Parathyroid adenoma (tissue), 2 donors: ENCODE measurements around the gene SLC22A23.

Experiments used
- H2AFZ ChIP-seq: fragments of 300-600 bp; sonication (generic); one replicate; pipeline ENCODE4 v1.7.0; 2017; ENCODE audit warnings: antibody characterized with exemption, mild to moderate bottlenecking
- H3K27ac ChIP-seq: fragments of 300-600 bp; sonication (generic); one replicate; pipeline ENCODE4 v1.7.0; 2017
- H3K27me3 ChIP-seq: fragments of 300-600 bp; sonication (generic); one replicate; pipeline ENCODE4 v1.7.0; 2017; ENCODE audit warnings: low read length; ENCODE audit not compliant: control insufficient read depth, insufficient read depth
- H3K36me3 ChIP-seq: fragments of 300-600 bp; sonication (generic); one replicate; pipeline ENCODE4 v1.7.0; 2017; ENCODE audit warnings: low read length; ENCODE audit not compliant: control insufficient read depth, insufficient read depth
- H3K4me1 ChIP-seq: fragments of 300-600 bp; sonication (generic); one replicate; pipeline ENCODE4 v1.7.0; 2017; ENCODE audit warnings: control low read depth
- H3K4me2 ChIP-seq: fragments of 300-600 bp; sonication (generic); one replicate; pipeline ENCODE4 v1.7.0; 2017; ENCODE audit warnings: low read length
- H3K4me3 ChIP-seq: fragments of 300-600 bp; sonication (generic); one replicate; pipeline ENCODE4 v1.7.0; 2017; ENCODE audit warnings: low read depth, low read length
- H3K79me2 ChIP-seq: fragments of 300-600 bp; sonication (generic); one replicate; pipeline ENCODE4 v1.7.0; 2017; ENCODE audit warnings: control low read depth
- H3K9ac ChIP-seq: fragments of 300-600 bp; sonication (generic); one replicate; pipeline ENCODE4 v1.7.0; 2017; ENCODE audit warnings: mild to moderate bottlenecking
- H3K9me3 ChIP-seq: fragments of 300-600 bp; sonication (generic); one replicate; pipeline ENCODE4 v1.7.0; 2017; ENCODE audit warnings: low read length; ENCODE audit not compliant: control insufficient read depth
- CTCF ChIP-seq: fragments of 300-600 bp; sonication (generic); IDR thresholded peaks from one replicate; pipeline ENCODE4 v1.7.0; 2017; ENCODE audit warnings: antibody characterized with exemption, mild to moderate bottlenecking
- donor health status: primary hyperparathyroidism.

SLC22A23 gene

GRCh38 chr6:3260296-3260695 lies 196.6 kb downstream of the SLC22A23 start:
- peaks cover 14% of the 10 kb centered on the region for H3K4me1 ChIP-seq
- H2AFZ ChIP-seq = no peak overlapping the region
- no peaks in the 10 kb centered on the region for H3K9me3 ChIP-seq
- no peak overlapping the region for H3K27ac ChIP-seq
- no peak overlapping the region for H3K4me2 ChIP-seq
- no peak overlapping the region for H3K4me3 ChIP-seq
- no peak for TF ChIP-seq CTCF
- no peaks in the 10 kb centered on the region for H3K36me3 ChIP-seq
- H3K79me2 ChIP-seq = peaks cover 20% of the 10 kb centered on the region
- no peak overlapping the region for H3K9ac ChIP-seq
- no peaks in the 10 kb centered on the region for H3K27me3 ChIP-seq

GRCh38 chr6:3259491-3259958 lies 197.3 kb downstream of the SLC22A23 start:
- H3K4me2 ChIP-seq = peak overlapping the region; percentile 74
- H3K4me1 ChIP-seq = peaks cover 14% of the 10 kb centered on the region
- H3K27me3 ChIP-seq = no peaks in the 10 kb centered on the region
- H3K4me3 ChIP-seq = peak overlapping the region; percentile 76
- no peak overlapping the region for H3K9ac ChIP-seq
- peaks cover 20% of the 10 kb centered on the region for H3K79me2 ChIP-seq
- H3K36me3 ChIP-seq = no peaks in the 10 kb centered on the region
- H3K27ac ChIP-seq = peak overlapping the region; percentile 33
- peak overlapping the region; percentile 93 for H2AFZ ChIP-seq
- no peaks in the 10 kb centered on the region for H3K9me3 ChIP-seq
- TF ChIP-seq CTCF = no peak

- no peak for TF ChIP-seq CTCF
- peaks cover 14% of the 10 kb centered on the region for H3K4me1 ChIP-seq
- H3K36me3 ChIP-seq = no peaks in the 10 kb centered on the region
- peak within 1 kb of the TSS; percentile 74 for H3K4me2 ChIP-seq
- peak within 1 kb of the TSS; percentile 33 for H3K27ac ChIP-seq
- H3K27me3 ChIP-seq = no peaks in the 10 kb centered on the region
- peak within 1 kb of the TSS; percentile 93 for H2AFZ ChIP-seq
- no peak within 1 kb of the TSS for H3K9ac ChIP-seq
- peaks cover 16% of the 10 kb centered on the region for H3K79me2 ChIP-seq
- no peaks in the 10 kb centered on the region for H3K9me3 ChIP-seq
- peak within 1 kb of the TSS; percentile 76 for H3K4me3 ChIP-seq
These were observed 197.9 kb downstream of the SLC22A23 start, which contains the start of gene PSMG4 for GRCh38 chr6:3258720-3259490. PSMG4 (plus strand) TSS chr6:3258947; CDS start chr6:3259023, 76 bp downstream.

- Histone ChIP-seq H3K4me1 (peaks cover 13% of the 10 kb centered on the region), H3K4me2 (peak overlapping the region; percentile 72), H3K9me3 (no peaks in the 10 kb centered on the region), H3K4me3 (peak overlapping the region; percentile 76), H3K9ac (no peak overlapping the region), H3K27ac (no peak overlapping the region), H3K79me2 (peaks cover 13% of the 10 kb centered on the region), H3K36me3 (no peaks in the 10 kb centered on the region), H3K27me3 (no peaks in the 10 kb centered on the region), H2AFZ (peak overlapping the region; percentile 93)
- TF ChIP-seq CTCF = no peak
These were observed 198.6 kb downstream of the SLC22A23 start for GRCh38 chr6:3258201-3258600.

GRCh38 chr6:3253597-3253961 lies 203.3 kb downstream of the SLC22A23 start:
- no peaks in the 10 kb centered on the region for H3K79me2 ChIP-seq
- no peaks in the 10 kb centered on the region for H3K9me3 ChIP-seq
- H3K4me2 ChIP-seq = no peak overlapping the region
- H3K27ac ChIP-seq = no peak overlapping the region
- H2AFZ ChIP-seq = no peak overlapping the region
- TF ChIP-seq CTCF = no peak
- H3K4me3 ChIP-seq = no peak overlapping the region
- H3K36me3 ChIP-seq = no peaks in the 10 kb centered on the region
- no peak overlapping the region for H3K9ac ChIP-seq
- H3K27me3 ChIP-seq = no peaks in the 10 kb centered on the region
- peaks cover 5% of the 10 kb centered on the region for H3K4me1 ChIP-seq
